Fibroblast of lung (primary cell): ENCODE data around the gene SDHC.

Experiments used
- EZH2 ChIP-seq: IDR thresholded peaks from 2 replicates; pipeline ENCODE4 v1.5.1; 2012; ENCODE audit warnings: low read length, control low read depth, mild to moderate bottlenecking; ENCODE audit errors: missing control alignments
- TF ChIP-seq, protein P1 (sequence below), 2 donors: IDR thresholded peaks in 1 of 2; conservative IDR thresholded peaks in 1 of 2; 1 replicate in 1 of 2; 2 replicates in 1 of 2; pipeline ENCODE4 v1.5.1; 2011 to 2012; ENCODE audit warnings: low read length in 2 of 2, control low read depth in 1 of 2, inconsistent platforms in 1 of 2, low read depth in 1 of 2, mild to moderate bottlenecking in 1 of 2

DNA sequence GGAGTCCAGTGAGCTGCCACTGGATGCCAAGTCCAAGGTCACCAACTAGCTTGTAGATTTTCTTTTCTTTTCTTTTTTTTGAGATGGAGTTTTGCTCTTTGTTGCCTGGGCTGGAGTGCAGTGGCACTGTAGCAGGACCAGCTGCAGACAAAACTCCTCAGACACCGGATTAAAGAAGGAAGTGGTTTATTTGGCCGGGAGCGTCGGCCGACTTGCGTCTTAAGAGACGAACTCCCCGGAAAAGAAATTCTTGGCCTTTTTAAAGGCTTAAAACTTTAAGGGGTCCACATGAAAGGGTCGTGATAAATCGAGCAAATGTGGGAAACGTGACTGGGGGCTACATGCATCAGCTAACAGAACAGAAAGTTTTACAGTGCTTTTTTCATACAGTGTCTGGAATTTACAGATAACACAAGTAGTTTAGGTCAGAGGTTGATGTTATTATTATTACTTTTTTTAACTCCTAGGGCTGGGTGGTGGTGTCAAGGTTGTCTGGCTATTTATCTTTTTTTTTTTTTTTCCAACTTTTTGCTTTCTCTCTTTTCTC is 89.9 kb downstream of the SDHC start:
- TF ChIP-seq, protein P1, sequence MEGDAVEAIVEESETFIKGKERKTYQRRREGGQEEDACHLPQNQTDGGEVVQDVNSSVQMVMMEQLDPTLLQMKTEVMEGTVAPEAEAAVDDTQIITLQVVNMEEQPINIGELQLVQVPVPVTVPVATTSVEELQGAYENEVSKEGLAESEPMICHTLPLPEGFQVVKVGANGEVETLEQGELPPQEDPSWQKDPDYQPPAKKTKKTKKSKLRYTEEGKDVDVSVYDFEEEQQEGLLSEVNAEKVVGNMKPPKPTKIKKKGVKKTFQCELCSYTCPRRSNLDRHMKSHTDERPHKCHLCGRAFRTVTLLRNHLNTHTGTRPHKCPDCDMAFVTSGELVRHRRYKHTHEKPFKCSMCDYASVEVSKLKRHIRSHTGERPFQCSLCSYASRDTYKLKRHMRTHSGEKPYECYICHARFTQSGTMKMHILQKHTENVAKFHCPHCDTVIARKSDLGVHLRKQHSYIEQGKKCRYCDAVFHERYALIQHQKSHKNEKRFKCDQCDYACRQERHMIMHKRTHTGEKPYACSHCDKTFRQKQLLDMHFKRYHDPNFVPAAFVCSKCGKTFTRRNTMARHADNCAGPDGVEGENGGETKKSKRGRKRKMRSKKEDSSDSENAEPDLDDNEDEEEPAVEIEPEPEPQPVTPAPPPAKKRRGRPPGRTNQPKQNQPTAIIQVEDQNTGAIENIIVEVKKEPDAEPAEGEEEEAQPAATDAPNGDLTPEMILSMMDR (conservative IDR thresholded peaks at IDR 0.05 in 1 of 2, IDR thresholded peaks at IDR 0.05 in 1 of 2; ENCODE audit: low read depth in 1 of 2, low read length in 2 of 2), result no peak
- TF ChIP-seq EZH2, result no peak
